Panc1 (cell line): Measurements from ENCODE around the gene USP5. TPM values are rescaled to one million over a fixed set of nuclear protein-coding genes. Genes with fewer than 3 reads are reported as not detected.

Experiments used
- ATAC-seq: fragments of 200-7000 bp; cut with Tn5 transposase; 2 replicates; pipeline ENCODE4 v1.9.1; 2020; ENCODE audit warnings: mild to moderate bottlenecking, moderate library complexity
- BruUV-seq: library from RNA; stranded (reverse); fragments of 400-500 nt; replicated peaks from 2 replicates; lab custom pipeline; 2021; lab: Mats Ljungman, UMichigan
- CTCF ChIA-PET: fragments of 300-600 bp; sonication (Branson Sonifier 250); formaldehyde crosslinking; loops from one replicate; lab custom pipeline; 2022; ENCODE audit warnings: antibody characterized with exemption; lab: Charles Lee
- POLR2A ChIA-PET: fragments of 300-600 bp; sonication (Branson Sonifier 250); formaldehyde crosslinking; loops from one replicate; lab custom pipeline; 2022; ENCODE audit warnings: antibody characterized with exemption; lab: Charles Lee
- DNase-seq: peaks from one replicate; pipeline ENCODE4 v3.0.0-alpha.2; 2010; ENCODE audit warnings: low read depth, low spot score
- H3K27ac ChIP-seq: 2 replicates; pipeline ENCODE4 v1.5.1; 2011; ENCODE audit warnings: mild to moderate bottlenecking, low read length, inconsistent platforms
- H3K27me3 ChIP-seq: fragments of 200-500 bp; sonication (Bioruptor generic); 2 replicates; pipeline ENCODE4 v1.6.0; 2014; ENCODE audit warnings: low read length, inconsistent platforms; ENCODE audit not compliant: control insufficient read depth, insufficient read depth
- H3K36me3 ChIP-seq: fragments of 200-500 bp; sonication (Bioruptor generic); 2 replicates; pipeline ENCODE4 v1.5.1; 2014; ENCODE audit warnings: inconsistent platforms, mild to moderate bottlenecking, low read length, moderate library complexity; ENCODE audit not compliant: control insufficient read depth, insufficient read depth
- H3K4me1 ChIP-seq: 2 replicates; pipeline ENCODE4 v1.5.1; 2011; ENCODE audit warnings: inconsistent platforms, mild to moderate bottlenecking, low read length, moderate library complexity; ENCODE audit not compliant: control insufficient read depth, insufficient read depth
- H3K4me3 ChIP-seq, 2 experiments: 2 replicates each; pipeline ENCODE4 v1.5.1; 2011 to 2012; ENCODE audit warnings: low read depth in 2 of 2, low read length in 2 of 2, mild to moderate bottlenecking in 2 of 2, inconsistent platforms in 1 of 2, moderate library complexity in 1 of 2
- H3K9me3 ChIP-seq: fragments of 200-500 bp; sonication (Bioruptor generic); 2 replicates; pipeline ENCODE4 v1.5.1; 2014; ENCODE audit warnings: low read depth, mild to moderate bottlenecking, inconsistent platforms, low read length, moderate library complexity; ENCODE audit not compliant: control insufficient read depth, insufficient read depth
- POLR2AphosphoS5 ChIP-seq: IDR thresholded peaks from 2 replicates; pipeline ENCODE4 v1.6.1; 2012; ENCODE audit warnings: mild to moderate bottlenecking, low read depth, low read length, moderate library complexity
- REST ChIP-seq, 2 experiments: IDR thresholded peaks; 2 replicates each; pipeline ENCODE4 v1.6.1; 2011 to 2012; ENCODE audit warnings: low read depth in 2 of 2, control low read depth in 1 of 2, low read length in 1 of 2, mild to moderate bottlenecking in 1 of 2, moderate library complexity in 1 of 2; ENCODE audit not compliant: insufficient read depth in 1 of 2
- SIN3A ChIP-seq: IDR thresholded peaks from 2 replicates; pipeline ENCODE4 v1.6.1; 2012; ENCODE audit warnings: low read depth, mild to moderate bottlenecking, low read length, moderate library complexity, borderline replicate concordance; ENCODE audit not compliant: insufficient read depth
- TCF7L2 ChIP-seq: IDR thresholded peaks from 2 replicates; pipeline ENCODE4 v1.6.1; 2011; ENCODE audit warnings: mild to moderate bottlenecking, low read depth, low read length, inconsistent platforms
- in situ Hi-C: cut with HindIII; loops from 2 replicates; pipeline ENCODE4 v1.10.0; 2016; ENCODE audit warnings: low sequenced_read_pairs, low pct_unique_long_range_greater_than_20kb
- intact Hi-C: fragments of 100-400 bp; cut with micrococcal nuclease; formaldehyde crosslinking; loops from one replicate; pipeline ENCODE4 v1.10.0; 2022; ENCODE audit not compliant: unreplicated experiment
- total RNA-seq: library from RNA; stranded (reverse); gene quantifications from one replicate; pipeline ENCODE4 v1.2.1, GENCODE V29; 2021; ENCODE audit not compliant: unreplicated experiment
- TF ChIP-seq, protein P1 (sequence below): fragments of 450-650 bp; IDR thresholded peaks from 2 replicates; pipeline ENCODE4 v1.5.1; 2017; ENCODE audit warnings: mild to moderate bottlenecking

USP5 gene
- total RNA-seq, 1 experiment from 2014 or later, result 104 TPM

- Histone ChIP-seq H3K4me3 (no peak overlapping the region), H3K27ac (no peak overlapping the region), H3K27me3 (no peaks in the 10 kb centered on the region), H3K36me3 (peaks cover 4% of the 10 kb centered on the region), H3K4me1 (no peaks in the 10 kb centered on the region), H3K9me3 (no peaks in the 10 kb centered on the region)
- no peak for DNase-seq
- in situ Hi-C loops, result no loop called here
- CTCF ChIA-PET, result interaction anchor here (0.6 kb wide), 1 partner anchor 9 kb away, joined by 4 read pairs; no protein-coding TSS in a partner anchor
- no TSS peak for BruUV-seq
- no peak for ATAC-seq
- POLR2A ChIA-PET, result no interaction called here
- intact Hi-C loops, result no loop called here
- TF ChIP-seq POLR2AphosphoS5 (no peak), REST (IDR thresholded peaks at IDR 0.05; ENCODE audit: insufficient read depth in 1 of 2, low read depth in 2 of 2, low read length in 1 of 2) (no peak), SIN3A (no peak), TCF7L2 (no peak)
- TF ChIP-seq, protein P1, sequence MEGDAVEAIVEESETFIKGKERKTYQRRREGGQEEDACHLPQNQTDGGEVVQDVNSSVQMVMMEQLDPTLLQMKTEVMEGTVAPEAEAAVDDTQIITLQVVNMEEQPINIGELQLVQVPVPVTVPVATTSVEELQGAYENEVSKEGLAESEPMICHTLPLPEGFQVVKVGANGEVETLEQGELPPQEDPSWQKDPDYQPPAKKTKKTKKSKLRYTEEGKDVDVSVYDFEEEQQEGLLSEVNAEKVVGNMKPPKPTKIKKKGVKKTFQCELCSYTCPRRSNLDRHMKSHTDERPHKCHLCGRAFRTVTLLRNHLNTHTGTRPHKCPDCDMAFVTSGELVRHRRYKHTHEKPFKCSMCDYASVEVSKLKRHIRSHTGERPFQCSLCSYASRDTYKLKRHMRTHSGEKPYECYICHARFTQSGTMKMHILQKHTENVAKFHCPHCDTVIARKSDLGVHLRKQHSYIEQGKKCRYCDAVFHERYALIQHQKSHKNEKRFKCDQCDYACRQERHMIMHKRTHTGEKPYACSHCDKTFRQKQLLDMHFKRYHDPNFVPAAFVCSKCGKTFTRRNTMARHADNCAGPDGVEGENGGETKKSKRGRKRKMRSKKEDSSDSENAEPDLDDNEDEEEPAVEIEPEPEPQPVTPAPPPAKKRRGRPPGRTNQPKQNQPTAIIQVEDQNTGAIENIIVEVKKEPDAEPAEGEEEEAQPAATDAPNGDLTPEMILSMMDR, result no peak
Measured at GRCh38 chr12:6860942-6861341, 9.0 kb downstream of the USP5 start.

- H3K27ac ChIP-seq, result no peak overlapping the region
- intact Hi-C loops (no loop called here), in situ Hi-C loops (no loop called here)
- CTCF ChIA-PET, result no interaction called here
- H3K9me3 ChIP-seq, result no peaks in the 10 kb centered on the region
- H3K4me1 ChIP-seq, result peaks cover under 1% of the 10 kb centered on the region
- no TSS peak for BruUV-seq
- H3K36me3 ChIP-seq, result peaks cover 4% of the 10 kb centered on the region
- DNase-seq (no peak), ATAC-seq (no peak)
- POLR2A ChIA-PET, result no interaction called here
- no peak overlapping the region for H3K4me3 ChIP-seq
- TF ChIP-seq REST (IDR thresholded peaks at IDR 0.05; ENCODE audit: insufficient read depth in 1 of 2, low read depth in 2 of 2, low read length in 1 of 2), result no peak
- no peak for TF ChIP-seq SIN3A
- TF ChIP-seq, protein P1, result no peak
- TF ChIP-seq POLR2AphosphoS5, result no peak
- no peak for TF ChIP-seq TCF7L2
- H3K27me3 ChIP-seq, result no peaks in the 10 kb centered on the region
Measured at GRCh38 chr12:6861391-6861790, 9.4 kb downstream of the USP5 start.
